B cell (primary cell): ENCODE data around the gene MYO19. TPM values are rescaled to one million over a fixed set of nuclear protein-coding genes. Genes with fewer than 3 reads are reported as not detected.
"Not testable (repeated sequence)": the region's sequence is repeated elsewhere in the genome, so short reads cannot be mapped to it uniquely, and the experiment has no call there.

ENCODE experiments used
- ATAC-seq: fragments of 200-7000 bp; cut with Tn5 transposase; one replicate; pipeline ENCODE4 v1.10.0; 2021; ENCODE audit warnings: low read depth, mild to moderate bottlenecking, moderate number of reproducible peaks, moderate library complexity
- CTCF ChIA-PET: fragments of 350-600 bp; sonication (Branson Sonifier 250); formaldehyde crosslinking; loops from one replicate; lab custom pipeline; 2021; ENCODE audit warnings: antibody characterized with exemption, inconsistent platforms; lab: Charles Lee
- POLR2A ChIA-PET: fragments of 350-600 bp; sonication (Branson Sonifier 250); formaldehyde crosslinking; loops from one replicate; lab custom pipeline; 2021; ENCODE audit warnings: antibody characterized with exemption; lab: Charles Lee
- DNase-seq: peaks from one replicate; pipeline ENCODE4 v3.0.0; 2013
- H2AFZ ChIP-seq: 2 replicates; pipeline ENCODE4 v1.6.1; 2012; ENCODE audit warnings: mild to moderate bottlenecking, low read depth, low read length; ENCODE audit not compliant: insufficient read depth, poor library complexity, severe bottlenecking
- H3K27ac ChIP-seq, 2 donors: 1 replicate in 1 of 2; 2 replicates in 1 of 2; pipeline ENCODE4 v1.5.1; 2012 to 2013; ENCODE audit warnings: low read length in 2 of 2, mild to moderate bottlenecking in 2 of 2, moderate library complexity in 1 of 2
- H3K27me3 ChIP-seq, 4 experiments: fragments of 200-600 bp in 1 of 4; sonication (generic) in 1 of 4; replicated peaks in 1 of 4; 1 replicate in 2 of 4; 2 replicates in 2 of 4; pipeline versions ENCODE4 v1.6.1 to v1.7.0; 2013 to 2016; ENCODE audit warnings: low read length in 3 of 4, mild to moderate bottlenecking in 2 of 4, mixed read lengths in 1 of 4, moderate library complexity in 1 of 4; ENCODE audit not compliant: insufficient read depth in 4 of 4, control insufficient read depth in 3 of 4; ENCODE audit errors: control extremely low read depth in 1 of 4
- H3K36me3 ChIP-seq, 2 experiments: replicated peaks in 1 of 2; 1 replicate in 1 of 2; 2 replicates in 1 of 2; pipeline versions ENCODE4 v1.6.1 to v1.7.1; 2013; ENCODE audit warnings: low read length in 1 of 2; ENCODE audit not compliant: insufficient read depth in 2 of 2, control insufficient read depth in 1 of 2; ENCODE audit errors: control extremely low read depth in 1 of 2, extremely low read depth in 1 of 2
- H3K4me1 ChIP-seq, 2 donors: fragments of 200-600 bp in 1 of 2; sonication (generic) in 1 of 2; 1 replicate in 1 of 2; 2 replicates in 1 of 2; pipeline versions ENCODE4 v1.5.1 to v1.6.1; 2013 to 2017; ENCODE audit warnings: low read length in 2 of 2; ENCODE audit not compliant: control insufficient read depth in 2 of 2, insufficient read depth in 2 of 2
- H3K4me2 ChIP-seq: replicated peaks from 2 replicates; pipeline ENCODE3; 2012; ENCODE audit warnings: mild to moderate bottlenecking, low read depth, low read length; ENCODE audit not compliant: poor library complexity, severe bottlenecking
- H3K4me3 ChIP-seq, 5 experiments: fragments of 200-600 bp in 1 of 5; sonication (generic) in 1 of 5; 1 replicate in 3 of 5; 2 replicates in 2 of 5; pipeline versions ENCODE4 v1.5.1 to v1.7.0; 2011 to 2016; ENCODE audit warnings: low read length in 4 of 5, mild to moderate bottlenecking in 4 of 5, low read depth in 2 of 5, control low read depth in 1 of 5, moderate library complexity in 1 of 5; ENCODE audit not compliant: insufficient read depth in 1 of 5; ENCODE audit errors: control extremely low read depth in 1 of 5, extremely low read depth in 1 of 5
- H3K79me2 ChIP-seq: fragments of 200-600 bp; sonication (generic); one replicate; pipeline ENCODE4 v1.6.0; 2016; ENCODE audit warnings: low read length; ENCODE audit not compliant: control insufficient read depth, insufficient read depth
- H3K9ac ChIP-seq: fragments of 200-600 bp; sonication (generic); 2 replicates; pipeline ENCODE4 v1.6.1; 2017; ENCODE audit warnings: mild to moderate bottlenecking, low read length, moderate library complexity
- H3K9me3 ChIP-seq, 3 donors: one replicate each; pipeline versions ENCODE4 v1.6.1 to v1.7.1; 2013; ENCODE audit warnings: low read length in 2 of 3; ENCODE audit not compliant: control insufficient read depth in 2 of 3, insufficient read depth in 1 of 3; ENCODE audit errors: control extremely low read depth in 1 of 3
- H4K20me1 ChIP-seq: 2 replicates; pipeline ENCODE4 v1.6.0; 2012; ENCODE audit warnings: mild to moderate bottlenecking, low read length; ENCODE audit not compliant: insufficient read depth, control insufficient read depth, poor library complexity, severe bottlenecking
- H3K27ac Mint-ChIP-seq: one replicate; pipeline ENCODE4 v1.8.0; 2021; ENCODE audit warnings: mixed read lengths
- H3K27me3 Mint-ChIP-seq: one replicate; pipeline ENCODE4 v1.8.0; 2021; ENCODE audit warnings: mixed read lengths
- H3K4me1 Mint-ChIP-seq: one replicate; pipeline ENCODE4 v1.8.0; 2021; ENCODE audit warnings: mixed read lengths
- H3K4me3 Mint-ChIP-seq: one replicate; pipeline ENCODE4 v1.8.0; 2021; ENCODE audit warnings: mixed read lengths
- H3K9me3 Mint-ChIP-seq: one replicate; pipeline ENCODE4 v1.8.0; 2022; ENCODE audit warnings: mixed read lengths; ENCODE audit not compliant: insufficient read depth
- EZH2 ChIP-seq: IDR thresholded peaks from 2 replicates; pipeline ENCODE4 v1.6.1; 2012; ENCODE audit warnings: borderline replicate concordance, low read depth, mild to moderate bottlenecking, moderate library complexity, low read length; ENCODE audit not compliant: insufficient read depth, poor library complexity, severe bottlenecking
- WGBS: methylation state at CpG from one replicate; pipeline ENCODE4 v1.1.5; 2013; ENCODE audit warnings: missing lambda C conversion rate; ENCODE audit not compliant: insufficient coverage; 5-methylcytosine and 5-hydroxymethylcytosine counted together
- intact Hi-C: fragments of 100-400 bp; cut with micrococcal nuclease; formaldehyde crosslinking; loops from one replicate; pipeline ENCODE4 v1.10.0; 2022
- polyA plus RNA-seq: library from polyadenylated mRNA; depleted of rRNA; stranded (reverse); fragments of >200 nt; gene quantifications from 2 replicates; pipeline ENCODE4 v1.2.3, GENCODE V29; 2012
- total RNA-seq, 2 donors: library from RNA; stranded (reverse); fragments of 120-200 nt in 1 of 2; gene quantifications; 1 replicate in 1 of 2; 2 replicates in 1 of 2; pipeline versions ENCODE4 v1.2.3 to v1.2.4, GENCODE V29; 2013 to 2022
- TF ChIP-seq, protein P1 (sequence below): fragments of 200-600 bp; IDR thresholded peaks from one replicate; pipeline ENCODE4 v1.8.0; 2022; ENCODE audit warnings: antibody characterized with exemption, mild to moderate bottlenecking

The MYO19 gene
- total and polyA plus RNA-seq, 2 donors (not counting 1 experiment from before 2014, with no cell fraction given), result 65.7 to 88.7 TPM

DNA sequence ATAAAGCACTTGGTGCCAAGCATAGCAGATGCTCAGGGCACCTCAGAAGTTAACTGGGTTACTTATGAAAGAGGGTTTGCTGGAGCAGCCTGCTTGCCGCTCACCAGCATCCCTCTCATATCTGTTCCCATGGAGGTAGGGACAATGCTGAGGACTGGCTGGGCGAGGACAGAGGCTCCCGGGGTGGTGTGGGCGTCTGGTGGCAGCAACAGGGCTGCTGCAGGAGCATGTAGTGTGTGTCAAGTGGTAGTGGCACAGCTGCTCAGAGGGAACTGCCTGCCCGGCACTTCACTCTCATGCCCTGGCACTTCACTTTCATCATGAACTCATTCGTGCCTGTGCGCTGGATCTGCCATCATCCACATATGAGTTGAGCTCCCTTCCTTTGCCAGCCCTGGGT is 75.1 kb downstream of the MYO19 start:
- ATAC-seq, result no peak
- Histone ChIP-seq H4K20me1 (no peaks in the 10 kb centered on the region), H3K9ac (no peak overlapping the region), H3K27ac (no peak overlapping the region), H3K9me3 (peaks cover 0 to 15% (median 0%) of the 10 kb centered on the region in 3 donors), H3K79me2 (no peaks in the 10 kb centered on the region), H3K4me2 (no peak overlapping the region), H3K4me1 (no peaks in the 10 kb centered on the region), H3K4me3 (no peak overlapping the region), H2AFZ (no peak overlapping the region), H3K27me3 (peaks cover 0 to 34% (median 10%) of the 10 kb centered on the region in 4 experiments), H3K36me3 (no peaks in the 10 kb centered on the region)
- no peak for DNase-seq
- H3K9me3 Mint-ChIP-seq, result no peaks in the 10 kb centered on the region
- no peak overlapping the region for H3K27ac Mint-ChIP-seq
- intact Hi-C loops, result no loop called here
- POLR2A ChIA-PET, result no interaction called here
- no peak overlapping the region for H3K4me3 Mint-ChIP-seq
- peaks cover 45% of the 10 kb centered on the region for H3K27me3 Mint-ChIP-seq
- TF ChIP-seq EZH2, result no peak
- TF ChIP-seq, protein P1, sequence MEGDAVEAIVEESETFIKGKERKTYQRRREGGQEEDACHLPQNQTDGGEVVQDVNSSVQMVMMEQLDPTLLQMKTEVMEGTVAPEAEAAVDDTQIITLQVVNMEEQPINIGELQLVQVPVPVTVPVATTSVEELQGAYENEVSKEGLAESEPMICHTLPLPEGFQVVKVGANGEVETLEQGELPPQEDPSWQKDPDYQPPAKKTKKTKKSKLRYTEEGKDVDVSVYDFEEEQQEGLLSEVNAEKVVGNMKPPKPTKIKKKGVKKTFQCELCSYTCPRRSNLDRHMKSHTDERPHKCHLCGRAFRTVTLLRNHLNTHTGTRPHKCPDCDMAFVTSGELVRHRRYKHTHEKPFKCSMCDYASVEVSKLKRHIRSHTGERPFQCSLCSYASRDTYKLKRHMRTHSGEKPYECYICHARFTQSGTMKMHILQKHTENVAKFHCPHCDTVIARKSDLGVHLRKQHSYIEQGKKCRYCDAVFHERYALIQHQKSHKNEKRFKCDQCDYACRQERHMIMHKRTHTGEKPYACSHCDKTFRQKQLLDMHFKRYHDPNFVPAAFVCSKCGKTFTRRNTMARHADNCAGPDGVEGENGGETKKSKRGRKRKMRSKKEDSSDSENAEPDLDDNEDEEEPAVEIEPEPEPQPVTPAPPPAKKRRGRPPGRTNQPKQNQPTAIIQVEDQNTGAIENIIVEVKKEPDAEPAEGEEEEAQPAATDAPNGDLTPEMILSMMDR, result no peak
- 74% methylated on average over 3 of the region's 7 CpGs for WGBS
- CTCF ChIA-PET, result interaction anchor here (1.0 kb wide), 1 partner anchor 23 kb away, joined by 3 read pairs; no protein-coding TSS in a partner anchor
- no peaks in the 10 kb centered on the region for H3K4me1 Mint-ChIP-seq

DNA sequence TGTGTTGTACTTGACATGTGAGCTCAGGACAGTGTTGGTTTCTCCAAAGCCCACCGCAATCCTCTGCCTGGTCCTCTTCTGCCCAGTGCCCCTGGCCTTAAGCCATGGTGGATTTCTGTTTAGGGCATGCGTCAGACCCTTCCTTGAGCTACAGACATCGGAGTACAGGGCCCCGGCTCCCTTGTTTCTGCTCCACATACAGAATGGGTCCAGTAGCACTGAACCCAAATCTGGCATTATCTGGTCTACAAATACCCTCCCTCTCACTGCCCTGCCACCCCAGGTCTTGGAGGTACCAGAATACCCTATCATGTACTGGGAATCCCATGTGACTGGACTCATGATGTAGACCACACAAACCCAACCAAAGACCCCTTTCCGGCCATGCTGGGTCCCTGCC is 75.6 kb downstream of the MYO19 start:
- H3K9me3 ChIP-seq, result peaks cover 0 to 10% (median 0%) of the 10 kb centered on the region in 3 donors
- no peak overlapping the region for H3K27ac ChIP-seq
- no peaks in the 10 kb centered on the region for H3K79me2 ChIP-seq
- no peaks in the 10 kb centered on the region for H4K20me1 ChIP-seq
- CTCF ChIA-PET, result no interaction called here
- WGBS, result 97% methylated on average over 5 of the region's 5 CpGs
- Mint-ChIP-seq H3K4me3 (no peak overlapping the region), H3K27me3 (peaks cover 45% of the 10 kb centered on the region), H3K27ac (no peak overlapping the region), H3K4me1 (no peaks in the 10 kb centered on the region), H3K9me3 (no peaks in the 10 kb centered on the region)
- H2AFZ ChIP-seq, result no peak overlapping the region
- intact Hi-C loops, result no loop called here
- no peak for ATAC-seq
- no peaks in the 10 kb centered on the region for H3K4me1 ChIP-seq
- DNase-seq, result no peak
- H3K9ac ChIP-seq, result no peak overlapping the region
- H3K36me3 ChIP-seq, result no peaks in the 10 kb centered on the region
- TF ChIP-seq, protein P1, result no peak
- H3K4me3 ChIP-seq, result no peak overlapping the region
- POLR2A ChIA-PET, result no interaction called here
- H3K27me3 ChIP-seq, result peaks cover 0 to 28% (median 9%) of the 10 kb centered on the region in 4 experiments
- H3K4me2 ChIP-seq, result no peak overlapping the region

DNA sequence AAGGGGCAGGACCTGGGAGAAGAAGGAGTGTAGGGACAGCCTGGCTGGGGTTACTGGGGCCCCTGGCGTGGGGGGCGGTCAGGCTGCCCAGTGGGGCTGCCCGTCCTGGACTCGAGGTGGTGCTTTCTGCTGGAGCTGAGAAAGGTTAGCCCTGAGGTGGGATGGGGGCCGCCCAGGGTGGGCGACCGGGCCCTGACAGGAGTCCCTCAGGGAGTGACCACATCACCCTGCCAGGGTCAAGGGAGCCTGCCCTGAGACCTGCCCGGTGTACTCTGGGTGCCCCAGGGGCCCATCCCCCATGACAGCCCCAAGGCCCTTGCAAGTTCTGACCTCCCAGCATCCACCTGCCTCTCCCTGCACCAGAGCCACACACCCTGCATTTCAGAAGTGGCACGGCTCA is 77.0 kb downstream of the MYO19 start:
- H3K4me2 ChIP-seq, H2AFZ ChIP-seq, H3K79me2 ChIP-seq, H3K4me3 Mint-ChIP-seq, H3K4me1 ChIP-seq, H3K9ac ChIP-seq, H3K27ac ChIP-seq, H3K36me3 ChIP-seq, H3K4me3 ChIP-seq, intact Hi-C loops, H4K20me1 ChIP-seq, H3K9me3 ChIP-seq, ATAC-seq, DNase-seq, POLR2A ChIA-PET, H3K9me3 Mint-ChIP-seq, CTCF ChIA-PET, H3K27ac Mint-ChIP-seq, H3K4me1 Mint-ChIP-seq: not testable (repeated sequence)
- 86% methylated on average over 2 of the region's 9 CpGs for WGBS
- H3K27me3 ChIP-seq, result peaks cover 0 to 16% (median 2%) of the 10 kb centered on the region in 4 experiments
- peaks cover 34% of the 10 kb centered on the region for H3K27me3 Mint-ChIP-seq
